Keratinocyte (primary cell): ENCODE results near the gene POLE. TPM values are rescaled to one million over a fixed set of nuclear protein-coding genes. Genes with fewer than 3 reads are reported as not detected.

Experiments
- DNase-seq: peaks from one replicate; pipeline ENCODE4 v3.0.0-alpha.2; 2011; ENCODE audit warnings: low read depth, missing footprints, low spot score
- FAIRE-seq: peaks from 2 replicates; lab custom pipeline; 2011; peaks lifted over from hg19 to GRCh38; lab: Jason Lieb, UNC
- H2AFZ ChIP-seq: 2 replicates; pipeline ENCODE4 v1.6.0; 2012; ENCODE audit warnings: low read length, control low read depth, inconsistent platforms; ENCODE audit not compliant: control insufficient read depth
- H3K27ac ChIP-seq: 2 replicates; pipeline ENCODE4 v1.5.1; 2011; ENCODE audit warnings: low read length; ENCODE audit not compliant: control insufficient read depth, insufficient read depth
- H3K27me3 ChIP-seq: 3 replicates; pipeline ENCODE4 v1.6.0; 2011; ENCODE audit warnings: low read length; ENCODE audit not compliant: control insufficient read depth, insufficient read depth; ENCODE audit errors: extremely low read depth
- H3K36me3 ChIP-seq, 2 experiments: 2 replicates in 1 of 2; 3 replicates in 1 of 2; pipeline ENCODE4 v1.5.1; 2011; ENCODE audit warnings: low read length in 2 of 2, mild to moderate bottlenecking in 1 of 2; ENCODE audit not compliant: control insufficient read depth in 2 of 2, insufficient read depth in 2 of 2; ENCODE audit errors: extremely low read depth in 1 of 2
- H3K4me1 ChIP-seq: 3 replicates; pipeline ENCODE4 v1.5.1; 2011; ENCODE audit warnings: low read length; ENCODE audit not compliant: control insufficient read depth, insufficient read depth; ENCODE audit errors: extremely low read depth
- H3K4me2 ChIP-seq: 3 replicates; pipeline ENCODE4 v1.6.0; 2011; ENCODE audit warnings: low read depth, low read length; ENCODE audit not compliant: control insufficient read depth, insufficient read depth; ENCODE audit errors: extremely low read depth
- H3K4me3 ChIP-seq, 3 experiments: fragments of 200-600 bp in 1 of 3; sonication (generic) in 1 of 3; 2 replicates in 2 of 3; 3 replicates in 1 of 3; pipeline ENCODE4 v1.5.1; 2011 to 2016; ENCODE audit warnings: low read length in 3 of 3, mild to moderate bottlenecking in 3 of 3, control low read depth in 2 of 3, inconsistent platforms in 1 of 3, low read depth in 1 of 3, mixed read lengths in 1 of 3, mixed run types in 1 of 3, moderate library complexity in 1 of 3; ENCODE audit not compliant: control insufficient read depth in 2 of 3, insufficient read depth in 2 of 3; ENCODE audit errors: extremely low read depth in 1 of 3
- H3K79me2 ChIP-seq: 2 replicates; pipeline ENCODE4 v1.6.0; 2012; ENCODE audit warnings: low read length; ENCODE audit not compliant: control insufficient read depth, insufficient read depth
- H3K9ac ChIP-seq: 3 replicates; pipeline ENCODE4 v1.6.0; 2011; ENCODE audit warnings: low read length; ENCODE audit not compliant: control insufficient read depth, insufficient read depth; ENCODE audit errors: extremely low read depth
- H3K9me1 ChIP-seq: 3 replicates; pipeline ENCODE4 v1.6.0; 2011; ENCODE audit warnings: low read length; ENCODE audit not compliant: control insufficient read depth, insufficient read depth; ENCODE audit errors: extremely low read depth
- H3K9me3 ChIP-seq: 2 replicates; pipeline ENCODE4 v1.5.1; 2012; ENCODE audit warnings: low read depth, low read length; ENCODE audit not compliant: control insufficient read depth
- H4K20me1 ChIP-seq: 3 replicates; pipeline ENCODE4 v1.6.0; 2011; ENCODE audit warnings: low read length; ENCODE audit not compliant: control insufficient read depth, insufficient read depth; ENCODE audit errors: extremely low read depth
- CTCF ChIP-seq, 3 experiments: IDR thresholded peaks in 1 of 3; conservative IDR thresholded peaks in 1 of 3; optimal IDR thresholded peaks in 1 of 3; 2 replicates in 2 of 3; 3 replicates in 1 of 3; pipeline versions ENCODE3 to v1.5.1; 2011; ENCODE audit warnings: low read length in 3 of 3, mild to moderate bottlenecking in 3 of 3, moderate library complexity in 2 of 3, control low read depth in 1 of 3, inconsistent platforms in 1 of 3; ENCODE audit not compliant: insufficient read depth in 2 of 3; ENCODE audit errors: extremely low read depth in 1 of 3
- EZH2 ChIP-seq: IDR thresholded peaks from one replicate; pipeline ENCODE4 v1.6.1; 2012; ENCODE audit warnings: inconsistent platforms, mild to moderate bottlenecking, low read length, moderate library complexity
- dilution Hi-C: fragments of 300-500 bp; cut with MboI; formaldehyde crosslinking; loops from one replicate; pipeline ENCODE4 v1.7.0; 2020; ENCODE audit warnings: low sequenced_read_pairs; ENCODE audit not compliant: extremely low pct_ligation_motif_present
- polyA plus RNA-seq, 5 experiments: library from polyadenylated mRNA; depleted of rRNA in 3 of 5; stranded (reverse) in 3 of 5; stranded (forward) in 1 of 5; unstranded in 1 of 5; fragments of >200 nt; gene quantifications; 1 replicate in 1 of 5; 2 replicates in 3 of 5; 3 replicates in 1 of 5; pipeline versions ENCODE4 v1.2.1 to v1.2.3, GENCODE V29; 2011 to 2012; ENCODE audit warnings: missing spikeins in 2 of 5, low read depth in 1 of 5, low replicate concordance in 1 of 5

POLE gene
- polyA plus RNA-seq, 1 donor (not counting 4 experiments of a cell fraction or from before 2014, with no cell fraction given), result 14.8 TPM

GRCh38 chr12:132579744-132580143, 107.4 kb downstream of the POLE start:
- no peaks in the 10 kb centered on the region for H3K9me3 ChIP-seq
- DNase-seq (no peak), FAIRE-seq (no peak)
- peaks cover 4 to 17% of the 10 kb centered on the region in 2 experiments for H3K36me3 ChIP-seq
- H3K4me2 ChIP-seq, result no peak overlapping the region
- H3K9me1 ChIP-seq, result no peaks in the 10 kb centered on the region
- dilution Hi-C loops, result no loop called here
- TF ChIP-seq CTCF (optimal IDR thresholded peaks at IDR 0.05 in 1 of 3, IDR thresholded peaks at IDR 0.05 in 1 of 3, conservative IDR thresholded peaks at IDR 0.05 in 1 of 3; ENCODE audit: extremely low read depth in 1 of 3, insufficient read depth in 2 of 3, low read length in 3 of 3) (no peak), EZH2 (no peak)
- H2AFZ ChIP-seq, result no peak overlapping the region
- no peak overlapping the region for H3K27ac ChIP-seq
- no peaks in the 10 kb centered on the region for H4K20me1 ChIP-seq
- H3K4me1 ChIP-seq, result no peaks in the 10 kb centered on the region
- no peaks in the 10 kb centered on the region for H3K79me2 ChIP-seq
- H3K9ac ChIP-seq, result no peak overlapping the region
- H3K27me3 ChIP-seq, result no peaks in the 10 kb centered on the region
- H3K4me3 ChIP-seq, result no peak overlapping the region

GRCh38 chr12:132578826-132579225, 108.3 kb downstream of the POLE start:
- H3K4me1 ChIP-seq, result no peaks in the 10 kb centered on the region
- H3K36me3 ChIP-seq, result peaks cover 4 to 19% of the 10 kb centered on the region in 2 experiments
- H3K27ac ChIP-seq, result no peak overlapping the region
- dilution Hi-C loops, result no loop called here
- no peak overlapping the region for H3K4me2 ChIP-seq
- no peaks in the 10 kb centered on the region for H3K9me3 ChIP-seq
- no peaks in the 10 kb centered on the region for H3K79me2 ChIP-seq
- H2AFZ ChIP-seq, result no peak overlapping the region
- H3K27me3 ChIP-seq, result no peaks in the 10 kb centered on the region
- TF ChIP-seq CTCF (optimal IDR thresholded peaks at IDR 0.05 in 1 of 3, IDR thresholded peaks at IDR 0.05 in 1 of 3, conservative IDR thresholded peaks at IDR 0.05 in 1 of 3; ENCODE audit: extremely low read depth in 1 of 3, insufficient read depth in 2 of 3, low read length in 3 of 3) (no peak), EZH2 (no peak)
- no peak overlapping the region for H3K9ac ChIP-seq
- DNase-seq (no peak), FAIRE-seq (no peak)
- H3K9me1 ChIP-seq, result no peaks in the 10 kb centered on the region
- no peak overlapping the region for H3K4me3 ChIP-seq
- no peaks in the 10 kb centered on the region for H4K20me1 ChIP-seq
